ENCODE results near the gene USH2A. TPM values are rescaled to one million over a fixed set of nuclear protein-coding genes. Genes with fewer than 3 reads are reported as not detected.

USH2A gene
- polyA plus RNA-seq, 1 donor from 2014 or later, result 0.17 TPM

- H3K4me2 ChIP-seq (ENCODE audit: low read length), result no peak overlapping the region
- no peak overlapping the region for H3K4me3 ChIP-seq (ENCODE audit: low read length)
- no peak overlapping the region for H2AFZ ChIP-seq (ENCODE audit: low read depth, low read length)
- no peaks in the 10 kb centered on the region for H3K27me3 ChIP-seq (ENCODE audit: insufficient read depth, low read depth, low read length)
- H3K36me3 ChIP-seq (ENCODE audit: insufficient read depth, low read length), result no peaks in the 10 kb centered on the region
- no peaks in the 10 kb centered on the region for H3K9me2 ChIP-seq (ENCODE audit: insufficient read depth, low read length)
- H3K27ac ChIP-seq (ENCODE audit: low read length), result no peak overlapping the region
- H3K79me2 ChIP-seq (replicated peaks; ENCODE audit: insufficient read depth, low read length), result no peaks in the 10 kb centered on the region
- no peaks in the 10 kb centered on the region for H3F3A ChIP-seq (ENCODE audit: insufficient read depth, low read length, poor library complexity, severe bottlenecking)
- H3K9me3 ChIP-seq (ENCODE audit: low read length), result no peaks in the 10 kb centered on the region
- TF ChIP-seq REST (IDR thresholded peaks at IDR 0.05; ENCODE audit: borderline replicate concordance) (no peak), MXI1 (conservative IDR thresholded peaks at IDR 0.05; ENCODE audit: poor library complexity, severe bottlenecking) (no peak), SMC3 (conservative IDR thresholded peaks at IDR 0.05; ENCODE audit: poor library complexity) (no peak), TAF1 (IDR thresholded peaks at IDR 0.05; ENCODE audit: low read depth) (no peak), POLR2AphosphoS5 (IDR thresholded peaks at IDR 0.05) (no peak), EP300 (conservative IDR thresholded peaks at IDR 0.05; ENCODE audit: poor library complexity, severe bottlenecking) (no peak), RAD21 (conservative IDR thresholded peaks at IDR 0.05) (no peak), EZH2 (IDR thresholded peaks at IDR 0.05; ENCODE audit: borderline replicate concordance, insufficient read depth, low read length, poor library complexity, severe bottlenecking) (no peak), CTCF (IDR thresholded peaks at IDR 0.05; ENCODE audit: poor library complexity, severe bottlenecking) (no peak)
- no peak overlapping the region for H3K9ac ChIP-seq (ENCODE audit: low read length)
- H4K20me1 ChIP-seq (ENCODE audit: insufficient read depth), result no peaks in the 10 kb centered on the region
Measured at GRCh38 chr1:216144661-216145450, 278.4 kb downstream of the USH2A start.

- Histone ChIP-seq H2AFZ (ENCODE audit: low read depth, low read length) (no peak overlapping the region), H3F3A (ENCODE audit: insufficient read depth, low read length, poor library complexity, severe bottlenecking) (no peaks in the 10 kb centered on the region), H3K4me3 (ENCODE audit: low read length) (no peak overlapping the region), H3K36me3 (ENCODE audit: insufficient read depth, low read length) (no peaks in the 10 kb centered on the region), H3K4me2 (ENCODE audit: low read length) (no peak overlapping the region), H3K9ac (ENCODE audit: low read length) (no peak overlapping the region), H4K20me1 (ENCODE audit: insufficient read depth) (no peaks in the 10 kb centered on the region), H3K27me3 (ENCODE audit: insufficient read depth, low read depth, low read length) (no peaks in the 10 kb centered on the region), H3K27ac (ENCODE audit: low read length) (no peak overlapping the region), H3K9me2 (ENCODE audit: insufficient read depth, low read length) (no peaks in the 10 kb centered on the region), H3K9me3 (ENCODE audit: low read length) (no peaks in the 10 kb centered on the region), H3K79me2 (replicated peaks; ENCODE audit: insufficient read depth, low read length) (no peaks in the 10 kb centered on the region)
- TF ChIP-seq POLR2AphosphoS5 (IDR thresholded peaks at IDR 0.05), result no peak
- no peak for TF ChIP-seq EP300 (conservative IDR thresholded peaks at IDR 0.05; ENCODE audit: poor library complexity, severe bottlenecking)
- no peak for TF ChIP-seq SMC3 (conservative IDR thresholded peaks at IDR 0.05; ENCODE audit: poor library complexity)
- TF ChIP-seq EZH2 (IDR thresholded peaks at IDR 0.05; ENCODE audit: borderline replicate concordance, insufficient read depth, low read length, poor library complexity, severe bottlenecking), result no peak
- TF ChIP-seq CTCF (IDR thresholded peaks at IDR 0.05; ENCODE audit: poor library complexity, severe bottlenecking), result no peak
- no peak for TF ChIP-seq RAD21 (conservative IDR thresholded peaks at IDR 0.05)
- no peak for TF ChIP-seq TAF1 (IDR thresholded peaks at IDR 0.05; ENCODE audit: low read depth)
- TF ChIP-seq MXI1 (conservative IDR thresholded peaks at IDR 0.05; ENCODE audit: poor library complexity, severe bottlenecking), result no peak
- TF ChIP-seq REST (IDR thresholded peaks at IDR 0.05; ENCODE audit: borderline replicate concordance), result no peak
Measured at GRCh38 chr1:216142921-216143320, 280.3 kb downstream of the USH2A start.
